NCI-H1930 (cell line): Measurements from ENCODE around the gene FKBP1B.
A peak's percentile ranks its signal among the peaks of the same experiment; 100 is the strongest.
"Not testable (repeated sequence)": the region's sequence is repeated elsewhere in the genome, so short reads cannot be mapped to it uniquely, and the experiment has no call there.

Experiments used
- DNase-seq, 2 experiments: peaks; one replicate each; lab custom pipeline; 2025; lab: John Stamatoyannopoulos, UW

FKBP1B gene

GRCh38 chr2:24022975-24023575 is 26.5 kb upstream of the FKBP1B start:
- DNase-seq: no peak

GRCh38 chr2:24024018-24024417 is 25.5 kb upstream of the FKBP1B start:
- no peak for DNase-seq

- no peak for DNase-seq
Observed at GRCh38 chr2:24024996-24025663, 24.4 kb upstream of the FKBP1B start.

- no peak for DNase-seq
Observed at GRCh38 chr2:24026233-24026632, 23.3 kb upstream of the FKBP1B start.

- no peak for DNase-seq
Observed at GRCh38 chr2:24038786-24039499, 10.6 kb upstream of the FKBP1B start.

- no peak for DNase-seq
Observed at GRCh38 chr2:24040511-24040910, 9.0 kb upstream of the FKBP1B start.

- not testable (repeated sequence) for DNase-seq
Observed at GRCh38 chr2:24043133-24043532, 6.4 kb upstream of the FKBP1B start.

- DNase-seq: no peak
Observed at GRCh38 chr2:24045511-24046508, 3.7 kb upstream of the FKBP1B start.

- no peak for DNase-seq
Observed at GRCh38 chr2:24046599-24046929, 3.0 kb upstream of the FKBP1B start.

- DNase-seq: peak; percentile 96
Observed at GRCh38 chr2:24046930-24047702, 2.4 kb upstream of the FKBP1B start, which contains the start of gene WDCP. Gene WDCP (minus strand): TSS chr2:24047391. CDS start chr2:24039494, 7,897 bp downstream.

- peak in 1 of 2 experiments; percentile 36 for DNase-seq
Observed at GRCh38 chr2:24047703-24048033, 1.9 kb upstream of the FKBP1B start.

GRCh38 chr2:24048769-24049484 is 614 bp upstream of the FKBP1B start:
- DNase-seq: peak; percentile 3 to 20

GRCh38 chr2:24050041-24050979 is 769 bp downstream of the FKBP1B start:
- DNase-seq: no peak

- DNase-seq: no peak
Observed at GRCh38 chr2:24051833-24052232, 2.3 kb downstream of the FKBP1B start.

- no peak for DNase-seq
Observed at GRCh38 chr2:24052951-24053350, 3.4 kb downstream of the FKBP1B start.

GRCh38 chr2:24054366-24055010 is 4.9 kb downstream of the FKBP1B start:
- no peak for DNase-seq

- DNase-seq: no peak
Observed at GRCh38 chr2:24055750-24056149, 6.2 kb downstream of the FKBP1B start.

GRCh38 chr2:24058564-24059271 is 9.2 kb downstream of the FKBP1B start:
- DNase-seq: no peak
